NCI-H226 (cell line): Measurements from ENCODE around the gene TERT.
"Not testable (repeated sequence)": the region's sequence is repeated elsewhere in the genome, so short reads cannot be mapped to it uniquely, and the experiment has no call there.

Source experiments
- DNase-seq: peaks from one replicate; pipeline ENCODE4 v3.0.0-alpha.2; 2015

The TERT gene

DNA sequence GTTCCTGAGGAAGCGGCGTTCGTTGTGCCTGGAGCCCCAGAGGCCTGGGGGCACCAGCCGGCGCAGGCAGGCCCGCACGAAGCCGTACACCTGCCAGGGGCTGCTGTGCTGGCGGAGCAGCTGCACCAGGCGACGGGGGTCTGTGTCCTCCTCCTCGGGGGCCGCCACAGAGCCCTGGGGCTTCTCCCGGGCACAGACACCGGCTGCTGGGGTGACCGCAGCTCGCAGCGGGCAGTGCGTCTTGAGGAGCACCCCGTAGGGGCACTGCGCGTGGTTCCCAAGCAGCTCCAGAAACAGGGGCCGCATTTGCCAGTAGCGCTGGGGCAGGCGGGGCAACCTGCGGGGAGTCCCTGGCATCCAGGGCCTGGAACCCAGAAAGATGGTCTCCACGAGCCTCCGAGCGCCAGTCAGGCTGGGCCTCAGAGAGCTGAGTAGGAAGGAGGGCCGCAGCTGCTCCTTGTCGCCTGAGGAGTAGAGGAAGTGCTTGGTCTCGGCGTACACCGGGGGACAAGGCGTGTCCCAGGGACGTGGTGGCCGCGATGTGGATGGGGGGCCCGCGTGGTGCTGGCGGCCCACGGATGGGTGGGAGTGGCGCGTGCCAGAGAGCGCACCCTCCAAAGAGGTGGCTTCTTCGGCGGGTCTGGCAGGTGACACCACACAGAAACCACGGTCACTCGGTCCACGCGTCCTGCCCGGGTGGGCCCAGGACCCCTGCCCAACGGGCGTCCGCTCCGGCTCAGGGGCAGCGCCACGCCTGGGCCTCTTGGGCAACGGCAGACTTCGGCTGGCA lies 1.3 kb downstream of the TERT start:
- no peak for DNase-seq

GRCh38 chr5:1292846-1293415 lies 1.9 kb downstream of the TERT start:
- DNase-seq = no peak

DNA sequence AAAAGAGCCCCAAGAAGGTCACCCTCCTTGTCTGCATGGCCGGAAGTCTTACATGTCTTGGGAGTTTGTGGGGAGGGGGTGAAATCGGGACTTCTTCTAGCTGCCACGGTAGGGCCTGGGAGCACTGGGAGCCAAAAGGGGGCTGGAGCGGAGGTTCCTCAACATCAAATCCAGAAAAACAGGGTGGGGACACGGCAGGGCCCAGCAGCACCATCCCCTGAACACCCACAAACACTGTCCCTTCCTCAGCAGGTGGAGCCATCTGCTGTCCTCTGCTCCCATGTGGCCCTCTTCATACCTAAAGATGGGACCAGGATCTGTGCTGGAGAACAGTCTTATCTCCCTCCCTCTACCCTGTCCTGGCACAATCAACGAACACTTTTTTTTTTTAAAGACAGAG lies 2.7 kb downstream of the TERT start:
- DNase-seq = no peak

DNA sequence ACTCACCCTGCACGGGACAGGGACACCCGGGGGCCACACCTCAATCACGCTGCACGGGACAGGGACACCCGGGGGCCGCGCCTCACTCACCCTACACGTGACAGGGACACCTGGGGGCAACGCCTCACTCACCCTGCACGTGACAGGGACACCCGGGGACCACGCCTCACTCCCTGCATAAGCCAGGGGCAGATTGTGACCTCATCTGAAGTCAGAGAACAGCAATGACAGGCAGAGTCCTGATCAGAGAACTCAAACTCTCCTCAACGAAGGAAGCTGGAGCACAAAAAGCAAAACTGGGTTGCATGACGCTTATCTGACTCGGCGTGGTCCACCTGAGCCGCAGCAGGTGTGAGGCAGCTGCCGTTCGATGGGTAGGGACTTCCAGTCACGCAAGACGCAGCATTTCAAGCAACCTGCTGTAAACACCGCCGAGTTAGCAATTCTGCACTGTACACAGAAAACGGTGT lies 3.2 kb downstream of the TERT start:
- DNase-seq = no peak

DNA sequence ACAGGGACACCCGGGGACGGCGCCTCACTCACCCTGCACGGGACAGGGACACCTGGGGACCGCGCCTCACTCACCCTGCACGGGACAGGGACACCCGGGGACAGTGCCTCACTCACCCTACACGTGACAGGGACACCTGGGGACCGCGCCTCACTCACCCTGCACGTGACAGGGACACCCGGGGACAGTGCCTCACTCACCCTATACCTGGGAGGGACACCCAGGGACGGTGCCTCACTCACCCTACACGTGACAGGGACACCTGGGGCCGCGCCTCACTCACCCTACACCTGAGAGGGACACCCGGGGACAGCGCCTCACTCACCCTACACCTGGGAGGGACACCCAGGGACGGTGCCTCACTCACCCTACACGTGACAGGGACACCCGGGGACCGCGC lies 3.9 kb downstream of the TERT start:
- not testable (repeated sequence) for DNase-seq

GRCh38 chr5:1289559-1289958 lies 5.3 kb downstream of the TERT start:
- DNase-seq = not testable (repeated sequence)

DNA sequence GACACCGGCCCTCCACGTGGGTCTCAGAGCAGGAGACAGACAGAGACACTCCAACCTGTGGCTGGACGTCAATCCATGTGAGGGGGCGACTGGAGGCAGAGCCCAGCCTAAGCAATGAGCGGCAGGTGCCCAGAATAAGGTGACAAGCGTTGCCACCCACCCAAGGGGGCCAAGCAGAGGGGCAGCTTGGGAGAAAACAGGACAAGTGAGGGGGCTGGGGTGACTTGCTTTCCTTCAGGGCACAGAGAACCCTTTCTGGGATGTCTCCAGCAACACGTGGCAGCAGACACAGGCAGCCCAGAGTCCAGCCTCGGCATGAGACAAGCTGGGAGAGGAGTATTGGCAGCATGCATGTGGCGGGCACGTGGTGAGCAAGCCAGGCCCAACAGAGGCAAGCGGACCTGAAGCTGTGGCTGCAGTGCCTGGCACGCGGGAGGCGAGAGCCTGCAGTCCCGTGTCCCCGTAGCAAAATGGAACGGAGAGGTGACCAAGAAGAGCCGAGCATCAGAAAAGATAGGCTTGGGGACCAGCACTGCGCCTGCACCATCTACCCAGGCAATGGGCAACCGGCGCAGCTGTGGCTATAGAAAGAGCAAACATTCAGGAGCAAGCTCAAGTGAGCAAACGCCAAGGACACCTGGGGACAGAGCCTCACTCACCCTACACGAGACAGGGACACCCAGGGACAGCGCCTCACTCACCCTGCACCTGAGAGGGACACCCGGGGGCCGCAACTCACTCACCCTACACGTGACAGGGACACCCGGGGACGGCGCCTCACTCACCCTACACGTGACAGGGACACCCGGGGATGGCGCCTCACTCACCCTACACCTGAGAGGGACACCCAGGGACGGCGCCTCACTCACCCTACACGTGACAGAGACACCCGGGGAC lies 6.2 kb downstream of the TERT start:
- no peak for DNase-seq

DNA sequence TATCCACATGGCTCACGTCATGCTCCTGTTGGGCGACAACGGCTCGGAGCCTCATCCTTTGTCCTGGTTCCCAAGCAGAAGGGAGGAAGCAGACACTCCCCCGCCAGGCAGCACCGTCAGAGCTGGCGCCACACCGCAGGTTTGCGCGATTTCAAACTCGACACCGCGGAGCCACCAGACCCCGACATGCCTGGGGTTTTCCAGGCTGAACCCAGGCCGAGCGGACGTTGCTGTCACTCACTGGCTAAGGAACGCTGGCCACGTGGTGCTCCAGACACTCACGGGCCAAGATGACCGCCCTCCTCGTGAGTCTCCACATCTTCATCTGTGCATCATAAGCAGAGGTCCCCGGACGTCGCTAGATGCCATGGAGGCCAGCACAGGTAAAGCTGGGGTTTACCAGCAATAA lies 9.0 kb downstream of the TERT start:
- DNase-seq = no peak

DNA sequence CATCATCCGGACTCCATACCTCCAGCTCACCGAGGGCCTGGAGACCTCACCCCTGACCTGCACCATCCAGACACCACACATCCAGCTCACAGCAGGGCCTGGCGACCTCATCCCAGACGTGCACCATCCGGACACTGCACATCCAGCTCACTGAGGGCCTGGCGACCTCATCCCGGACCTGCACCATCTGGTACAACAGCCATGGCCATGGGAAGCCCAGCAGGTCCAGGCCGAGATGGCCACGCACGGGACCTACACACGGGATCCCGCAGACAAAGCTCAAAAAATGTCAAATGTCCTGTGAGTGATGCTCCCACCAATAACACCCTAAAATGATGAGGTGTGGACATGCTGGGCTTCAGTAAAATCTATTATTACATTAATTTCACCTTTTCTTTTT lies 9.7 kb downstream of the TERT start:
- DNase-seq = no peak

DNA sequence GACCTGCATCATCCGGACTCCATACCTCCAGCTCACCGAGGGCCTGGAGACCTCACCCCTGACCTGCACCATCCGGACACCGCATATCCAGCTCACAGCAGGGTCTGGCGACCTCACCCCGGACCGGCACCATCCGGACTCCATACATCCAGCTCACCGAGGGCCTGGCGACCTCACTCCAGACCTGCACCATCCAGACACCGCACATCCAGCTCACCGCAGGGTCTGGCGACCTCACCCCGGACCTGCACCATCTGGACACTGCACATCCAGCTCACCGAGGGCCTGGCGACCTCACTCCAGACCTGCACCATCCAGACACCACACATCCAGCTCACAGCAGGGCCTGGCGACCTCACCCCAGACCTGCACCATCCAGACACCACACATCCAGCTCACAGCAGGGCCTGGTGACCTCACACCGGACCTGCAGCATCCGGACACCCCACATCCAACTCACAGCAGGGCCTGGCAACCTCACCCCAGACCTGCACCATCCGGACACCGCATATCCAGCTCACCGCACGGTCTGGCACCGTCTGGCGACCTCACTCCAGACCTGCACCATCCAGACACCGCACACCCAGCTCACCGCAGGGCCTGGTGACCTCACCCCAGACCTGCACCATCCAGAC lies 10.4 kb downstream of the TERT start:
- not testable (repeated sequence) for DNase-seq

GRCh38 chr5:1283729-1284041 lies 11.2 kb downstream of the TERT start:
- not testable (repeated sequence) for DNase-seq

- DNase-seq = not testable (repeated sequence)
These were observed 11.7 kb downstream of the TERT start for GRCh38 chr5:1282993-1283728.

DNA sequence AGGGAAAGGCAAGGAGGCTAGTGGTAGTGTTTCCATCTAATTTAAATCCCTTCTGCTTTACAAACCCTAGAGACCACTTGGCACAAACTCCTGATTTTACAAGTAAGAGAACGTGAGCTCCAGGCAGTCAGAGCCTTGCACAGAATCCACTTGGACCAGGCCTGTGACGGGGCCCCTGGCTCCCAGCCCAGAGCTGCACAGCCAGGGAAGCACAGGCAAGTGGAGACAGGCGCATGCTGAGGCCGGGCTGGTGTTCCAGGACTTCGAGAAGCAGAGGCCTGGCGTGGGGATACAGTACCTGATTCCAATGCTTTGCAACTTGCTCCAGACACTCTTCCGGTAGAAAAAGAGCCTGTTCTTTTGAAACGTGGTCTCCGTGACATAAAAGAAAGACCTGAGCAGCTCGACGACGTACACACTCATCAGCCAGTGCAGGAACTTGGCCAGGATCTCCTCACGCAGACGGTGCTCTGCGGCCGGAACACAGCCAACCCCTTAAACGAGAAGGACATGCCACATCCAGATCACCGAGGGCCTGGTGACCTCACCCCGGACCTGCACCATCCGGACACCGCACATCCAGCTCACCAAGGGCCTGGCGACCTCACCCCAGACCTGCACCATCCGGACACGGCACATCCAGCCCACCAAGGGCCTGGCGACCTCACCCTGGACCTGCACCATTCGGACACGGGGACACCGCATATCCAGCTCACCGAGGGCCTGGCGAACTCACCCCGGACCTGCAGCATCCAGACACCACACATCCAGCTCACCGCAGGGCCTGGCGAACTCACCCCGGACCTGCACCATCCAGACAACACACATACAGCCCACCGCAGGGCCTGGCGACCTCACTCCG lies 12.5 kb downstream of the TERT start:
- DNase-seq = no peak

DNA sequence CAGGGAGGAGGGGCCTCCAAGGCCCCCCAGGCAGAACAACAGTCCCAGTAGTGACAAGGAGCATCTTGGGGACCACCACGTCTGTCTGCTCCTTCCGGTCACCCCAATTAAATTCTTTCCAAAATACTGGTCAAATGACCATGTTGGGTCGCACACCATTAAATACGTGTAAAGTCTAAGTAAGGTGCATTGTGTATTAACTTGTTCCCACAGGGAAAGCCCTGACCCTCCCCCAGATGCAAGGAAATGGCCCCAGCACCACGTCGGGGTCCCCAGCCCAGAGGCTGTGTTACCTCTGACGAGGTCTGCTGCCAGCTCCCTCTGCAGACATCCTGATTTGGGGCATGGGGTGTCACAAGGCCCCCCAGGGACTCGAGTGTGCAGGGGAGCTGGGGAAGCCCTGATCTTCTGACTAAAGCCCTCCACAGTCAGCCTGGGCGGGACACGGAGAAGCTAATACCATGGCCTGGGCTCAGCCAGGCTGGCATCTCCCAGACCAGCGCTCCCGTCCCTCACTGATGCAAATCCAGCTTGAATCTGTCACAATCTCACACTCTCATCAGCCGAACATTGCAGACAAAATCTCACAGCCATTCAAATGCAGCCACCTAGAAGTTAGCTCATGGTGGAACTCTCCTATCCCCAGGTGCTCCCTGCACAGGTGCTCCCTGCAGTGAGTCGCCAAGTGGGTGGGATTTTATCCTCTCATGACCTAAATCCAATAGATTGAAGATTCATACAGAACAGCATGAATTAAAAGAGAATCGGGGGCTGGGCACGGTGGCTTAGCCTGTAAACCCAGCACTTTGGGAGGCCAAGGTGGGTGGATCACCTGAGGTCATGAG lies 13.6 kb downstream of the TERT start:
- no peak for DNase-seq

- DNase-seq = no peak
These were observed 14.5 kb downstream of the TERT start for GRCh38 chr5:1280177-1281037.

DNA sequence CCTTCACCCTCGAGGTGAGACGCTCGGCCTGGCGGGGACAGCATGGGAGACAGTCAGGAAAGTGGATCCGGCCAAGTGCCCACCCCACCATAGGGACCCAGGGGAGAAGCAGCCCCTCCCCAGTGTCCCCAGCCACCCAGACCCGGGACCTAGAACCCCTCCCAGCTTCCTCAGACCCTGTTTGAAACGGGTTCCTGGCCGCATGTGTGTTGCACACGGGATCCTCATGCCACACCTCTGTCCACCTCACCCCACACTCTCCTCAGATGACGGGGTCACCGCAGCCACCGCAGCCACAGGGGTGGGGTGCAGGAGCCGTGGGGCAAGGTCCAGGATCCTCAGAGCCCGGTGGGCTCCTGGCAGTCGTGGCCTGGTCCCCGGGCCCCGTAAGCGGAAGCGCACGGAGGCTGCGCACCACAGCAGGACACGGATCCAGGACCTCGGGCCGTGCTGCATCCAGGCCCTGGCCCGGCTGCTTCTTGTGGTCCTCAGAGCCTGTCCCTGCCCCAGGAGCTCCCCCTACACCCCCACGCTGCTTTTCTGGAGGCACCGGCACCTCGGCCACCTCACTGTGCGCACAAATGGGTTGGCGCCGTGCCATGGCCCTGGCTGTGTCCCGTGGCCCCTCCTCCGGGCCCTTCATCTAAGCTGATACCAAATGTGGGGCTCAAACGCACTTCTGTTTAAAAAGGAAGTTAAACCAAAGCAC lies 15.3 kb downstream of the TERT start:
- no peak for DNase-seq

DNA sequence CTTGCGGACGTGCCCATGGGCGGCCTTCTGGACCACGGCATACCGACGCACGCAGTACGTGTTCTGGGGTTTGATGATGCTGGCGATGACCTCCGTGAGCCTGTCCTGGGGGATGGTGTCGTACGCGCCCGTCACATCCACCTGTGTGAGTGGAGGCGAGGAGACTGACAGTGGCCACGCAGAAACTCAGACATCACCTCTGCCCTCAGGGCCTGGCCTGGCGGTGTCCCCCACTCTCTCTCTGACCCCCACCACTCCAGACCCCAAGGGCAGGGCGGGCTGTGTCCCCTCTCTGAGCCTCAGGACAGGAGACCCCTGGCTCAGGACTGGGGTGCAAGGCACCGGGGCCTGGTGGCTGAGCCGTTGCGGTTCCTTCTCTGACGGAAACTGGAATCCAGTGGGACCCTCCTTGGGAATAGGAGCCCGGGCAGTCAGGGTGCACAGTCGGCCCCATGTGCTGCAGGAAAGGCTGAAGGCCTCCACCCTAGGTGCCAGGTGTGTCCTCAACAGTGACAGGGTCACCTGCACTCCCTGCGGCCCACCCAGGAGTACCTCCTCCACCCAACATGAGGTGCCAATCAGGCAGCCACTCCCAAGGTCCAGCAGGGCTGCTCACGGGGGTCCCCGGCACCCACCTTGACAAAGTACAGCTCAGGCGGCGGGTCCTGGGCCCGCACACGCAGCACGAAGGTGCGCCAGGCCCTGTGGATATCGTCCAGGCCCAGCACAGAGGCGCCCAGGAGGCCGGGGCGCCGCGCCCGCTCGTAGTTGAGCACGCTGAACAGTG lies 16.0 kb downstream of the TERT start:
- DNase-seq = no peak

GRCh38 chr5:1278216-1278615 lies 16.7 kb downstream of the TERT start:
- DNase-seq = no peak
